Bone marrow (tissue), 2 donors: ENCODE data around the gene RBBP5.

ENCODE experiments used
- DNase-seq, 2 donors: peaks; one replicate each; lab custom pipeline; 2025; lab: John Stamatoyannopoulos, UW

Gene RBBP5

GRCh38 chr1:205057808-205058575 is 63.8 kb downstream of the RBBP5 start:
- DNase-seq: no peak

- DNase-seq: no peak
These were observed 64.7 kb downstream of the RBBP5 start for GRCh38 chr1:205056956-205057568.

- DNase-seq: no peak
These were observed 65.6 kb downstream of the RBBP5 start for GRCh38 chr1:205056188-205056611.

GRCh38 chr1:205054013-205054412 is 67.8 kb downstream of the RBBP5 start:
- no peak for DNase-seq

- no peak for DNase-seq
These were observed 68.5 kb downstream of the RBBP5 start for GRCh38 chr1:205053296-205053695.

- DNase-seq: no peak
These were observed 69.1 kb downstream of the RBBP5 start for GRCh38 chr1:205052690-205053089.

- no peak for DNase-seq
These were observed 72.3 kb downstream of the RBBP5 start for GRCh38 chr1:205049479-205049878.

GRCh38 chr1:205048382-205048781 is 73.4 kb downstream of the RBBP5 start:
- no peak for DNase-seq

GRCh38 chr1:205047764-205048231 is 74.0 kb downstream of the RBBP5 start:
- DNase-seq: no peak

GRCh38 chr1:205046870-205047269 is 74.9 kb downstream of the RBBP5 start:
- DNase-seq: no peak

GRCh38 chr1:205045146-205045545 is 76.6 kb downstream of the RBBP5 start:
- DNase-seq: no peak

- no peak for DNase-seq
These were observed 77.0 kb downstream of the RBBP5 start for GRCh38 chr1:205044741-205045140.

- DNase-seq: no peak
These were observed 77.9 kb downstream of the RBBP5 start for GRCh38 chr1:205043866-205044265.

- DNase-seq: no peak
These were observed 78.6 kb downstream of the RBBP5 start, which contains the start of gene CNTN2 for GRCh38 chr1:205042911-205043806. Gene CNTN2 (plus strand): TSS chr1:205043212. CDS start chr1:205053186, 9,974 bp downstream.

GRCh38 chr1:205041998-205042910 is 79.5 kb downstream of the RBBP5 start:
- DNase-seq: no peak

- no peak for DNase-seq
These were observed 80.6 kb downstream of the RBBP5 start for GRCh38 chr1:205041001-205041715.

- no peak for DNase-seq
These were observed 83.5 kb downstream of the RBBP5 start for GRCh38 chr1:205038132-205038786.

GRCh38 chr1:205037539-205037938 is 84.2 kb downstream of the RBBP5 start:
- no peak for DNase-seq
